Measurements from ENCODE around the gene RGS17.

Gene RGS17

DNA sequence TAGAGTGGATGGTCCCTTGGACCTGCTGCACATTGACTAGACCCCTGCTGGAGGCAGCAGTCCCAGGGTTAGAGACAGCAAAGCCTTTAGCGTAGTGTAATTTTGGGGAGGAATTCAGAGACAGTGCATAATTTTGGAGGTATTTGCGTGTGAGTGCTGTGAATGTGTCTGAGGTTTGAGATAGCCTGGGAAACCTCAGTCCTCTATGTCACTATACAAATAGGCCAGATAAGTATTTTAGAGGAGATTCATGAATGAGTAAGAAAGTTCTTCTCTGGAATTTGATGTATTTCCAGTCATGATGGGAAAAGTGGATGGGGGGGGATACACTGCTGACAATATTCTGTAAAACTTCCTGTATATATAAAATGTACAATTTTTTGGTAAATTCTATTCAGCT lies 102.8 kb downstream of the RGS17 start:
- no peak for FAIRE-seq
- TF ChIP-seq, protein P1, sequence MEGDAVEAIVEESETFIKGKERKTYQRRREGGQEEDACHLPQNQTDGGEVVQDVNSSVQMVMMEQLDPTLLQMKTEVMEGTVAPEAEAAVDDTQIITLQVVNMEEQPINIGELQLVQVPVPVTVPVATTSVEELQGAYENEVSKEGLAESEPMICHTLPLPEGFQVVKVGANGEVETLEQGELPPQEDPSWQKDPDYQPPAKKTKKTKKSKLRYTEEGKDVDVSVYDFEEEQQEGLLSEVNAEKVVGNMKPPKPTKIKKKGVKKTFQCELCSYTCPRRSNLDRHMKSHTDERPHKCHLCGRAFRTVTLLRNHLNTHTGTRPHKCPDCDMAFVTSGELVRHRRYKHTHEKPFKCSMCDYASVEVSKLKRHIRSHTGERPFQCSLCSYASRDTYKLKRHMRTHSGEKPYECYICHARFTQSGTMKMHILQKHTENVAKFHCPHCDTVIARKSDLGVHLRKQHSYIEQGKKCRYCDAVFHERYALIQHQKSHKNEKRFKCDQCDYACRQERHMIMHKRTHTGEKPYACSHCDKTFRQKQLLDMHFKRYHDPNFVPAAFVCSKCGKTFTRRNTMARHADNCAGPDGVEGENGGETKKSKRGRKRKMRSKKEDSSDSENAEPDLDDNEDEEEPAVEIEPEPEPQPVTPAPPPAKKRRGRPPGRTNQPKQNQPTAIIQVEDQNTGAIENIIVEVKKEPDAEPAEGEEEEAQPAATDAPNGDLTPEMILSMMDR (IDR thresholded peaks at IDR 0.05; ENCODE audit: insufficient read depth, missing control alignments) = no peak

DNA sequence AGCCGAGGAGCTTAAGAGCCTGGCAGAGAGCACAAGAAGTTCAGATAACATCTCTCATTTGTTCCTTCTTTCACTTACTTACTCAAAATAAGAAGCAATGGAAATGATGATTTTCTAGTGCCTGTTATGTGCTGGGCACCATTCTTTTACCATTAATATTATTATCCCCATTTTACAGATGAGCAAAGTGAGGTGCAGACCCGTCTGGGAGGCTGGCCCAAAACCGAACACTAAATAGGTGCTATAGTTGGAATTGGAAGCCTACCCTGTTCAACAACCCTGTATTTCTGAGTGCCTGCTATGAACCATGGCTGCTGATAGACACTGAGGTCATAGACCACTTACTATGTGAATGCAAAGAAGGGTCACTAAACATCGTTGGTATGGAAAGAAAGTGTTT lies 103.6 kb downstream of the RGS17 start:
- DNase-seq (ENCODE audit: insufficient read length, low spot score) (no peak), FAIRE-seq (no peak)
- TF ChIP-seq, protein P1 (IDR thresholded peaks at IDR 0.05; ENCODE audit: insufficient read depth, missing control alignments) = no peak

More for the DNA sequence above, 102.8 kb downstream of the RGS17 start:
- DNase-seq (ENCODE audit: insufficient read length, low spot score) = no peak

DNA sequence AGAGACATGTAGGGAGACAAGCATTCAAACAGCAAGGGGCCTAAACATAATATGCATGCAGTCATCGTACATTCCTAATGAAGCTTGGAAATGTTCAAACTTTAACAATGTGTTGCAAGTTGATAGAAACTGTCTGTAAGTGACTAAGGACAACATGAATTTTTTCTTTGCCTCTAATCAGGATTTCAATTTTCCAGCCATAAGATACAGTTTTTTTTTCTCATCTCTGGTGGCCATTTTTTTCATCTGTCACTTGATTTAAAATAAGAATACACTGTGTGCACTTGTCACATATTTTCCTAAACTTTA lies 106.4 kb downstream of the RGS17 start:
- TF ChIP-seq, protein P1 (IDR thresholded peaks at IDR 0.05; ENCODE audit: insufficient read depth, missing control alignments) = no peak
- DNase-seq (ENCODE audit: insufficient read length, low spot score) (no peak), FAIRE-seq (no peak)

DNA sequence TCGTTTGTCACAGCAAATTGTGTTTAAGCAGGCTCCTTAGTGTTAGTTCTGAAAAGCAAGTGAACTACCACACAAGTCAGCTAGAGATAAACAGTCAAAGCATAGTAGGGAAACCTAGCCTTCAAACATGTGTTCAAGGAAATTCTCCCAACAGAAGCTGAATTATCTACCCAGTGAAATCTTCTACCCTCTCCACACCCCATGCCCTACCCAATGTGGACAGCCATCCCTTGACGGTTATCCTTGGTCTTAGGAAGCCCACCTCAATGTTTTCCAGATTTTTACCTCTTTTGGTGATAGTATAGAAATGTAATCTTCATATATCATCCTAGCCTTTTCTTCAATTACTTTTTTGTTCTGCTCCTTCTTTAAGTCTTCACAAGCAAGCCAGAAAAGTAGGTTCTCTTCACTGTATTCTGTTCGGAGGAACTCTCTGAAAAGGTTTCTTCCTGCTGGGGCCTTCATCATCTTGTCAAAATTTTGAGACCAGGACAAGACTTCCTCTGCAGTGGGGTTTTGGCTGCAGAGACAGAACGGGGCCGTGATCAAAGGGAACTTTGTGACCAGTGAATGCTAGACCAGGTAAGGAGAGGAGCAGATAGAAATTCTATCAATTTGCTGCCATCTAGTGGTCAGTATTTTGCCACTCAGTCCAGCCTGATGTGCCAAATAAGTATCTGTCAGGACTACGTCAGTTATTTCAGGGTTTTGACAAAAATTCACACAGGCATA lies 106.9 kb downstream of the RGS17 start:
- TF ChIP-seq, protein P1 (IDR thresholded peaks at IDR 0.05; ENCODE audit: insufficient read depth, missing control alignments) = peak; percentile 87
- FAIRE-seq = peak; percentile 68
- DNase-seq (ENCODE audit: insufficient read length, low spot score) = no peak

DNA sequence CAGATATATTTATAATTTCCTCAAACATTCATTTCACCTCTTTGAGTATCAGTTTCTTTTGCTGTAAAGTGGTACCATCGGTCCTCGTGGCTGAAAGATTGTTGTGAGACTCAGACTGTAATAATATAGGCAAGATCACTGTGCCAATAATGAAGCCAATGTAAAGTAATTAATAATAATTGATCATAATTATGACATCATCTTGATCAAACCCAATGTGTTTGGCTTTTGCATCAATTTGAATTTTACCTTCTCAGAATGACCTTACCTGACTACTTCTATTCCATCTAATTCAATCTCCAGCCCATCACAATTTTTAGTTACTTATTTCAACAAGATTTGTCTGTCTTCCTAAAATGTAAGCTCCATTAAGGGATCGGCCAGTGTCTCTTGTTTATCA lies 112.7 kb downstream of the RGS17 start:
- FAIRE-seq (no peak), DNase-seq (ENCODE audit: insufficient read length, low spot score) (no peak)
- TF ChIP-seq, protein P1 (IDR thresholded peaks at IDR 0.05; ENCODE audit: insufficient read depth, missing control alignments) = no peak

DNA sequence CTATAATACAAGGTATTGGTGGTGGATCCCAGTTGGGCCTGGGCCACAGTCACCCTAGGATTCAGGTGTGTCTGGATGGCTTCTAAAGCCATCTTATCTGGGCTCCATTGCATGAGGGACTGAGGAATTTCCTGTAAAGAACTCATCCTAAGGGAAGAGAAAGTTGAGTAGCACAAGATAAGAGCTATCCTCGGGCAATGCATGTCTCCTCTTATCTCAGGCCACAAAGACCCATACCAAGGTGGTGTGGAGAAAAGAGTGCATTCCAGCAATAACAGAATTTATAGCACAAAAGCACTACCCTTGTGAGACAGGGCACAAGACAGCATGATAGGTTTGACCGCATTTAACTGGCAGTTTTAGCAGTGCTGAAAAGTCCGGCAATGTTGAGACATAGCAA lies 114.2 kb downstream of the RGS17 start:
- FAIRE-seq (no peak), DNase-seq (ENCODE audit: insufficient read length, low spot score) (no peak)
- TF ChIP-seq, protein P1 (IDR thresholded peaks at IDR 0.05; ENCODE audit: insufficient read depth, missing control alignments) = no peak

DNA sequence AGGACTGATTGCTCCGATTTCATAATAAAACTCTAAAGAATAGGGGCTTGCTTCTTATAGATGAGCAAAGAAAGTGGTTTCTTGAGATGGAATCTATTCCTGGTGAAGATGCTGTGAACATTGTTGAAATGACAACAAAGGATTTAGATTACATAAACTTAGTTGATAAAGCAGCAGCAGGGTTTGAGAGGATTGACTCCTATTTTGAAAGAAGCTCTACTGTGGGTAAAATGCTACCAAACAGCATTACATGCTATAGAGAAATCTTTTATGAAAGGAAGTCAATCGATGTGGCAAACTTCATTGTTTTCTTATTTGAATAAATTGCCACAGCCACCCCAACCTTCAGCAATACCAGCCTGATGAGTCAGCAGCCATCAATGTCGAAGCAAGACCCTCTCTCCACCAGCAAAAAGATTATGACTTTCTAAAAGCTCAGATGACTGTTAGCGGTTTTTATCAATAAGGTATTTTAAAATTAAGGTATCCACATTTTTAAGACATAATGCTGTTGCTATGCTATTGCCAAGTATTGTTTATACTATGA lies 115.9 kb downstream of the RGS17 start:
- DNase-seq (ENCODE audit: insufficient read length, low spot score) (no peak), FAIRE-seq (no peak)

More for the DNA sequence above, 115.9 kb downstream of the RGS17 start:
- TF ChIP-seq, protein P1 (IDR thresholded peaks at IDR 0.05; ENCODE audit: insufficient read depth, missing control alignments) = no peak
